Central memory CD8-positive, alpha-beta T cell (primary cell): Measurements from ENCODE around the gene CYTH1.

Source experiments
- ATAC-seq: fragments of 150-1000 bp; cut with Tn5 transposase; replicated peaks from 2 replicates; pipeline ENCODE4 v1.10.0; 2022; ENCODE audit warnings: mild to moderate bottlenecking, moderate FRiP score, moderate number of reproducible peaks; ENCODE audit not compliant: poor library complexity, severe bottlenecking; ENCODE audit errors: extremely low read depth
- DNase-seq, 2 donors: peaks; one replicate each; pipeline ENCODE4 v3.0.0; 2021; ENCODE audit warnings: low spot score in 2 of 2
- H3K27ac Mint-ChIP-seq: one replicate; pipeline ENCODE4 v1.8.0; 2022; ENCODE audit warnings: low read depth, mild to moderate bottlenecking, moderate library complexity, mixed read lengths
- H3K27me3 Mint-ChIP-seq: one replicate; pipeline ENCODE4 v1.8.0; 2022; ENCODE audit warnings: mixed read lengths
- H3K36me3 Mint-ChIP-seq: one replicate; pipeline ENCODE4 v1.8.0; 2022; ENCODE audit warnings: mild to moderate bottlenecking, moderate library complexity, mixed read lengths; ENCODE audit not compliant: insufficient read depth
- H3K4me1 Mint-ChIP-seq: one replicate; pipeline ENCODE4 v1.8.0; 2022; ENCODE audit warnings: mixed read lengths
- H3K4me3 Mint-ChIP-seq: one replicate; pipeline ENCODE4 v1.8.0; 2022; ENCODE audit warnings: mild to moderate bottlenecking, moderate library complexity, mixed read lengths
- H3K9me3 Mint-ChIP-seq: one replicate; pipeline ENCODE4 v1.8.0; 2022; ENCODE audit warnings: mixed read lengths

Gene CYTH1

GRCh38 chr17:78781893-78782304 is at the start of gene CYTH1:
Gene CYTH1 (minus strand): TSS chr17:78782273. CDS start chr17:78782223, 50 bp downstream.
- ATAC-seq = no peak
- Mint-ChIP-seq H3K36me3 (peaks cover 33% of the 10 kb centered on the region), H3K27me3 (no peaks in the 10 kb centered on the region), H3K4me1 (peaks cover 47% of the 10 kb centered on the region), H3K9me3 (no peaks in the 10 kb centered on the region), H3K27ac (peak within 1 kb of the TSS; percentile 94), H3K4me3 (peak within 1 kb of the TSS; percentile 86)
- no peak for DNase-seq

GRCh38 chr17:78829477-78829876 is 47.4 kb upstream of the CYTH1 start:
- H3K9me3 Mint-ChIP-seq = no peaks in the 10 kb centered on the region
- no peak overlapping the region for H3K27ac Mint-ChIP-seq
- no peak overlapping the region for H3K4me3 Mint-ChIP-seq
- DNase-seq (no peak), ATAC-seq (no peak)
- peaks cover 30% of the 10 kb centered on the region for H3K4me1 Mint-ChIP-seq
- H3K36me3 Mint-ChIP-seq = peaks cover 80% of the 10 kb centered on the region
- H3K27me3 Mint-ChIP-seq = no peaks in the 10 kb centered on the region

- H3K27ac Mint-ChIP-seq = no peak overlapping the region
- ATAC-seq (peak; percentile 32), DNase-seq (no peak)
- H3K27me3 Mint-ChIP-seq = no peaks in the 10 kb centered on the region
- H3K4me1 Mint-ChIP-seq = peaks cover 36% of the 10 kb centered on the region
- H3K36me3 Mint-ChIP-seq = peaks cover 79% of the 10 kb centered on the region
- no peaks in the 10 kb centered on the region for H3K9me3 Mint-ChIP-seq
- no peak overlapping the region for H3K4me3 Mint-ChIP-seq
Measured at GRCh38 chr17:78828470-78829185, 46.6 kb upstream of the CYTH1 start.

GRCh38 chr17:78826836-78827509 is 44.9 kb upstream of the CYTH1 start:
- Mint-ChIP-seq H3K4me1 (peaks cover 49% of the 10 kb centered on the region), H3K36me3 (peaks cover 76% of the 10 kb centered on the region), H3K27ac (no peak overlapping the region), H3K27me3 (no peaks in the 10 kb centered on the region), H3K4me3 (no peak overlapping the region), H3K9me3 (no peaks in the 10 kb centered on the region)
- ATAC-seq (no peak), DNase-seq (no peak)

- DNase-seq (no peak), ATAC-seq (no peak)
- no peak overlapping the region for H3K27ac Mint-ChIP-seq
Measured at GRCh38 chr17:78826421-78826820, 44.3 kb upstream of the CYTH1 start.

GRCh38 chr17:78825696-78826095 is 43.6 kb upstream of the CYTH1 start:
- ATAC-seq = no peak
- no peak for DNase-seq
- Mint-ChIP-seq H3K36me3 (peaks cover 79% of the 10 kb centered on the region), H3K27ac (peak overlapping the region; percentile 79), H3K4me3 (no peak overlapping the region), H3K4me1 (peaks cover 49% of the 10 kb centered on the region), H3K27me3 (no peaks in the 10 kb centered on the region), H3K9me3 (no peaks in the 10 kb centered on the region)

More at GRCh38 chr17:78826421-78826820, 44.3 kb upstream of the CYTH1 start:
- H3K27me3 Mint-ChIP-seq = no peaks in the 10 kb centered on the region
- no peaks in the 10 kb centered on the region for H3K9me3 Mint-ChIP-seq
- peaks cover 49% of the 10 kb centered on the region for H3K4me1 Mint-ChIP-seq
- H3K36me3 Mint-ChIP-seq = peaks cover 77% of the 10 kb centered on the region
- no peak overlapping the region for H3K4me3 Mint-ChIP-seq

- no peak overlapping the region for H3K4me3 Mint-ChIP-seq
- H3K27me3 Mint-ChIP-seq = no peaks in the 10 kb centered on the region
- H3K36me3 Mint-ChIP-seq = peaks cover 76% of the 10 kb centered on the region
- ATAC-seq (no peak), DNase-seq (no peak)
- H3K27ac Mint-ChIP-seq = peak overlapping the region; percentile 9
- H3K4me1 Mint-ChIP-seq = peaks cover 49% of the 10 kb centered on the region
- H3K9me3 Mint-ChIP-seq = no peaks in the 10 kb centered on the region
Measured at GRCh38 chr17:78824240-78824639, 42.2 kb upstream of the CYTH1 start.

GRCh38 chr17:78823282-78824046 is 41.4 kb upstream of the CYTH1 start:
- Mint-ChIP-seq H3K36me3 (peaks cover 79% of the 10 kb centered on the region), H3K9me3 (no peaks in the 10 kb centered on the region), H3K4me1 (peaks cover 55% of the 10 kb centered on the region), H3K27me3 (no peaks in the 10 kb centered on the region), H3K4me3 (no peak overlapping the region), H3K27ac (peak overlapping the region; percentile 9)
- ATAC-seq = no peak
- DNase-seq = no peak

- Mint-ChIP-seq H3K27me3 (no peaks in the 10 kb centered on the region), H3K4me3 (no peak overlapping the region), H3K36me3 (peaks cover 75% of the 10 kb centered on the region), H3K27ac (peak overlapping the region; percentile 9), H3K9me3 (no peaks in the 10 kb centered on the region), H3K4me1 (peaks cover 53% of the 10 kb centered on the region)
- ATAC-seq = no peak
- DNase-seq = no peak
Measured at GRCh38 chr17:78822552-78822951, 40.5 kb upstream of the CYTH1 start.

GRCh38 chr17:78821961-78822360 is 39.9 kb upstream of the CYTH1 start:
- Mint-ChIP-seq H3K27ac (no peak overlapping the region), H3K4me1 (peaks cover 59% of the 10 kb centered on the region), H3K4me3 (no peak overlapping the region), H3K27me3 (no peaks in the 10 kb centered on the region), H3K36me3 (peaks cover 77% of the 10 kb centered on the region), H3K9me3 (no peaks in the 10 kb centered on the region)
- ATAC-seq (no peak), DNase-seq (no peak)

GRCh38 chr17:78820841-78821240 is 38.8 kb upstream of the CYTH1 start:
- no peaks in the 10 kb centered on the region for H3K9me3 Mint-ChIP-seq
- H3K27me3 Mint-ChIP-seq = no peaks in the 10 kb centered on the region
- H3K36me3 Mint-ChIP-seq = peaks cover 76% of the 10 kb centered on the region
- no peak overlapping the region for H3K4me3 Mint-ChIP-seq
- H3K27ac Mint-ChIP-seq = no peak overlapping the region
- DNase-seq (no peak), ATAC-seq (no peak)
- H3K4me1 Mint-ChIP-seq = peaks cover 62% of the 10 kb centered on the region

GRCh38 chr17:78819806-78820792 is 38.0 kb upstream of the CYTH1 start:
- peaks cover 54% of the 10 kb centered on the region for H3K4me1 Mint-ChIP-seq
- peaks cover 74% of the 10 kb centered on the region for H3K36me3 Mint-ChIP-seq
- H3K4me3 Mint-ChIP-seq = peak overlapping the region; percentile 62
- H3K27ac Mint-ChIP-seq = peak overlapping the region; percentile 93
- no peak for DNase-seq
- no peaks in the 10 kb centered on the region for H3K27me3 Mint-ChIP-seq
- ATAC-seq = no peak
- no peaks in the 10 kb centered on the region for H3K9me3 Mint-ChIP-seq
